Activated CD8-positive, alpha-beta T cell treated with anti-CD3 and anti-CD28 coated beads for 36 hours (primary cell): ENCODE results near the gene LIMS2. TPM values are rescaled to one million over a fixed set of nuclear protein-coding genes. Genes with fewer than 3 reads are reported as not detected.

ENCODE experiments used
- ATAC-seq: fragments of 200-7000 bp; cut with Tn5 transposase; one replicate; pipeline ENCODE4 v1.10.0; 2021; ENCODE audit warnings: mild to moderate bottlenecking, moderate library complexity
- CTCF ChIA-PET: fragments of 350-600 bp; sonication (Branson Sonifier 250); formaldehyde crosslinking; loops from one replicate; lab custom pipeline; 2021; ENCODE audit warnings: antibody characterized with exemption; lab: Charles Lee
- POLR2A ChIA-PET: fragments of 350-600 bp; sonication (Branson Sonifier 250); formaldehyde crosslinking; loops from one replicate; lab custom pipeline; 2021; ENCODE audit warnings: antibody characterized with exemption; lab: Charles Lee
- DNase-seq: peaks from one replicate; pipeline ENCODE4 v3.0.0-alpha.2; 2020
- H3K27ac Mint-ChIP-seq: one replicate; pipeline ENCODE4 v1.8.0; 2021; ENCODE audit warnings: mild to moderate bottlenecking, mixed read lengths
- H3K27me3 Mint-ChIP-seq: one replicate; pipeline ENCODE4 v1.8.0; 2021; ENCODE audit warnings: mixed read lengths
- H3K36me3 Mint-ChIP-seq: one replicate; pipeline ENCODE4 v1.8.0; 2021; ENCODE audit warnings: low read depth, mixed read lengths
- H3K4me1 Mint-ChIP-seq: one replicate; pipeline ENCODE4 v1.8.0; 2021; ENCODE audit warnings: low read depth, mixed read lengths
- H3K4me3 Mint-ChIP-seq: one replicate; pipeline ENCODE4 v1.8.0; 2021; ENCODE audit warnings: mild to moderate bottlenecking, moderate library complexity, mixed read lengths
- H3K9me3 Mint-ChIP-seq: one replicate; pipeline ENCODE4 v1.8.0; 2021; ENCODE audit warnings: mixed read lengths
- CTCF ChIP-seq: fragments of 200-600 bp; IDR thresholded peaks from one replicate; pipeline ENCODE4 v1.8.0; 2022; ENCODE audit warnings: antibody characterized with exemption, mild to moderate bottlenecking
- intact Hi-C: fragments of 100-400 bp; cut with micrococcal nuclease; formaldehyde crosslinking; loops from one replicate; pipeline ENCODE4 v1.10.0; 2022
- total RNA-seq, 2 experiments: library from RNA; stranded (reverse); gene quantifications; one replicate each; pipeline ENCODE4 v1.2.3, GENCODE V29; 2021

The LIMS2 gene
- total RNA-seq, 2 experiments from 2014 or later: 22.1 to 23.6 TPM

- no peaks in the 10 kb centered on the region for H3K27me3 Mint-ChIP-seq
- ChIA-PET POLR2A (interaction anchor here (1.2 kb wide), 1 partner anchor 54 kb away, joined by 3 read pairs; no protein-coding TSS in a partner anchor), CTCF (interaction anchor here (0.9 to 5.2 kb wide), 4 partner anchors 9 to 109 kb away, joined by 3 to 114 read pairs (median 22); no protein-coding TSS in a partner anchor)
- no peak overlapping the region for H3K4me3 Mint-ChIP-seq
- H3K4me1 Mint-ChIP-seq: peaks cover 14% of the 10 kb centered on the region
- H3K9me3 Mint-ChIP-seq: no peaks in the 10 kb centered on the region
- intact Hi-C loops: no loop called here
- no peaks in the 10 kb centered on the region for H3K36me3 Mint-ChIP-seq
- H3K27ac Mint-ChIP-seq: no peak overlapping the region
- no peak for ATAC-seq
- no peak for TF ChIP-seq CTCF
- no peak for DNase-seq
These were observed 27.0 kb downstream of the LIMS2 start for GRCh38 chr2:127648321-127648720.

- Mint-ChIP-seq H3K27ac (no peak overlapping the region), H3K36me3 (no peaks in the 10 kb centered on the region), H3K9me3 (no peaks in the 10 kb centered on the region), H3K27me3 (no peaks in the 10 kb centered on the region), H3K4me3 (no peak overlapping the region), H3K4me1 (peaks cover 14% of the 10 kb centered on the region)
- intact Hi-C loops: no loop called here
- ChIA-PET CTCF (interaction anchor here (0.9 to 5.2 kb wide), 3 partner anchors 52 to 108 kb away, joined by 3 to 114 read pairs (median 15); no protein-coding TSS in a partner anchor), POLR2A (interaction anchor here (1.3 kb wide), 1 partner anchor 9 kb away, joined by 3 read pairs; no protein-coding TSS in a partner anchor)
- no peak for ATAC-seq
- no peak for DNase-seq
- no peak for TF ChIP-seq CTCF
These were observed 27.8 kb downstream of the LIMS2 start for GRCh38 chr2:127647242-127648190.

- ChIA-PET CTCF (interaction anchor here (5.2 kb wide), 1 partner anchor 55 kb away, joined by 114 read pairs; no protein-coding TSS in a partner anchor), POLR2A (interaction anchor here (1.3 kb wide), 1 partner anchor 9 kb away, joined by 3 read pairs; no protein-coding TSS in a partner anchor)
- Mint-ChIP-seq H3K27me3 (no peaks in the 10 kb centered on the region), H3K4me3 (no peak overlapping the region), H3K36me3 (no peaks in the 10 kb centered on the region), H3K4me1 (peaks cover 14% of the 10 kb centered on the region), H3K9me3 (no peaks in the 10 kb centered on the region), H3K27ac (peak overlapping the region; percentile 30)
- ATAC-seq (no peak), DNase-seq (no peak)
- intact Hi-C loops: no loop called here
- TF ChIP-seq CTCF: no peak
These were observed 28.7 kb downstream of the LIMS2 start for GRCh38 chr2:127646487-127647241.

- ChIA-PET CTCF (interaction anchor here (2.3 kb wide), 1 partner anchor 54 kb away, joined by 12 read pairs; no protein-coding TSS in a partner anchor), POLR2A (interaction anchor here (1.2 kb wide), 1 partner anchor 38 kb away, joined by 3 read pairs; no protein-coding TSS in a partner anchor)
These were observed 29.7 kb downstream of the LIMS2 start, which contains the start of gene GPR17 for GRCh38 chr2:127645395-127646291. GPR17 (plus strand) TSS chr2:127646153; CDS start chr2:127650736, 4,583 bp downstream.

More at GRCh38 chr2:127645395-127646291, 29.7 kb downstream of the LIMS2 start, which contains the start of gene GPR17:
- Mint-ChIP-seq H3K4me1 (peaks cover 17% of the 10 kb centered on the region), H3K9me3 (no peaks in the 10 kb centered on the region), H3K27me3 (no peaks in the 10 kb centered on the region), H3K4me3 (no peak within 1 kb of the TSS), H3K36me3 (no peaks in the 10 kb centered on the region), H3K27ac (peak within 1 kb of the TSS; percentile 30)
- TF ChIP-seq CTCF: no peak
- DNase-seq: no peak
- intact Hi-C loops: no loop called here
- no peak for ATAC-seq
